NCI-H1092 (cell line): ENCODE data around the gene TMPRSS2.

Experiments used
- DNase-seq: peaks from one replicate; lab custom pipeline; 2025; lab: John Stamatoyannopoulos, UW

TMPRSS2 gene

DNA sequence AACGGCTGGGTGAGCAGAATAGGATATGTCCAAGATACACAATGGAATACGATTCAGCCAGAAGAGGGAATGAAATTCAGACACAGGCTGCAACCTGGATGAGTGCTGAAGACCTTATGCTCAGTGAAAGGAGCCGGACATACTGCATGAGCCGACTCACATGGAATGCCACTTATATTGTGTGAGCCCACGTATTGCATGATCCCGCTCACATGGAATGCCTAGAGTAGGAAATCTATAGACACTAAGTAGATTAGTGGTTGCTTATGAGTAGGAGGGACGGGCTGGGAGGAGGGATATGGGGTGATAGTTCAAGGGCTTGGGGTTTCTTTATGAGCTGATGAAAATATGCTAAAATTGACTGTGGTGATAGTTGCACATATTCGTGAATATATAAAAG lies 26.8 kb downstream of the TMPRSS2 start:
- no peak for DNase-seq

DNA sequence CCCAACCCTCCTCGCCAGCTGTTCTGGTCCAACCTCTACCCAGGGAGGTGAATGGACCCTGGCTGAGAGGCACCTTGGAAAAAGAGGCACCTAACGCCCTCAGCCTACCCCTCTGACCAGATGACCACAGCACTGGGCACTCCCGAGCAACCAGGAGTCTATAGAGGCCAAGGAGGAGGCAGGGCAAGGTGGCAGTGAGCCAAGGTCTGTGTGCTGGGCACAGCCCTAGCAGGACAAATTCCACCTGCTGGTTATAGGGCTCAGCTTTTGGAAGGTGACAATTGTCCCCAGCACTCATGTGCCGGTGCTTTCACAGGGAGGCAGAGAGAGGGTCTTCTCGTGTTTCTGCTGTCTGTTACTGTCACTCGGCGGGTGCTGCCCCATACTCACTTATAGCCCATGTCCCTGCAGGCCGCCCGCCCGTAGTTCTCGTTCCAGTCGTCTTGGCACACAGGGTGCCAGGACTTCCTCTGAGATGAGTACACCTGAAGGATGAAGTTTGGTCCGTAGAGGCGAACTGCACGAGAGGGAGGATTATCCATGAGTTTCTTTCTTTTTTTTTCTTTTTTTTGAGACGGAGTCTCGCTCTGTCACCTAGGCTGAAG lies 27.8 kb downstream of the TMPRSS2 start:
- DNase-seq: no peak

DNA sequence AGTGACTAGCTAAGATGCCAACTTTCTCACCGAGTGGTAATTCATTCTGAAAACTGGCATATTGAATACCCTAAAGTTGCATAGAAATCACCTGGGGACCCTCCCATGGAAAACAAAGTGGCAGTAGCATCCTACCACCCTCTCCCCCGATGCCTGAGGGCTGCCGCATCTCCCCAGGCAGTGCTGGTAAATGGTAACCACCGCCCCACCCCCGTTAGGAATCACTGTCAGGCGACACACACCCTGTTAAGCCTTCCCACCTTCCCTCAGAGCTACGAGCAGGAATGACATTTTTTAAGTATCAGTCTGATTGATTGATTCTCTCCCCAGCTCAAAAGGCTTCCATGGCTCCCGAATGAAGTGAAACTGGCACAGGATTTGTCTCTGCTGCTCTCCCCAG lies 28.3 kb downstream of the TMPRSS2 start:
- DNase-seq: no peak

DNA sequence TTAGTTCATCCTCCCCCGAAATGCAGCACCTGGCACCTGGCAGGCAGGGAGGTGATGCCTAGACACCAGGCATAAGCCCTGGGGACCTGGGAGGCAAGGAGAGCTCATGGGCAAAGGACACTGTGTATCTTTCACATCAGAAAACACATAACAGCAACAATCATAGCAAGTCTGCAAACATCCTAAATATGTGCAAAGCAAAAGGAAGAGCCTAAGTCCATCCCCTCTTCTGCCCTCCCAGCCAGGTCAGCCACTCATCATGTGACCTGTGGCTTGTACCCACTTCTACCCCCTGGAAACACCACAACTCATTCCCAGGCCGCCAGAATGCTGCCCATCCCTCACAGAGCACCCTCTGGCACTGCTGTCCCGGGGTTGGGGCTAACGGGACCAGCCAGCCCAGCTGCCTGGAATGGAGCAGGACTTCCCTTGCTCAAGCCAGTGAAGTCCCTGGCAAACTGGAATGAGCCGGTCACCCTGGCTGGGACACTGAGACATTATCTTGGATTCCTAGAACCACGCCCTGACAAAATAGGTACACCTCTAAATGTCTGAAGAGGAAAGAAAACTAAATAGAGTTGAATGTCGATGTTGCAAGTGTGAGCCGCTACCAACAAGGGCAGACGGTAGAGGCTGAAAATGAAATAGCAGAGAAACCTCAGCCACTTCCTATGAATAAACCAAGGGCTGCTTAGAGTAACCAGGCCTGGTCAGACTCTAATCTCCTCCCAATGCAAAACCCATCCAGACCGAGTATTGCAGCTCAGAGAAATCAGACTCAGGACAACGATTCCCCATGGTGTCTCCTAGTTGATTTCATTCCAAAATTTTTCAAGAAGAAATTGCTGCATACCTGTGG lies 29.4 kb downstream of the TMPRSS2 start:
- DNase-seq: no peak

DNA sequence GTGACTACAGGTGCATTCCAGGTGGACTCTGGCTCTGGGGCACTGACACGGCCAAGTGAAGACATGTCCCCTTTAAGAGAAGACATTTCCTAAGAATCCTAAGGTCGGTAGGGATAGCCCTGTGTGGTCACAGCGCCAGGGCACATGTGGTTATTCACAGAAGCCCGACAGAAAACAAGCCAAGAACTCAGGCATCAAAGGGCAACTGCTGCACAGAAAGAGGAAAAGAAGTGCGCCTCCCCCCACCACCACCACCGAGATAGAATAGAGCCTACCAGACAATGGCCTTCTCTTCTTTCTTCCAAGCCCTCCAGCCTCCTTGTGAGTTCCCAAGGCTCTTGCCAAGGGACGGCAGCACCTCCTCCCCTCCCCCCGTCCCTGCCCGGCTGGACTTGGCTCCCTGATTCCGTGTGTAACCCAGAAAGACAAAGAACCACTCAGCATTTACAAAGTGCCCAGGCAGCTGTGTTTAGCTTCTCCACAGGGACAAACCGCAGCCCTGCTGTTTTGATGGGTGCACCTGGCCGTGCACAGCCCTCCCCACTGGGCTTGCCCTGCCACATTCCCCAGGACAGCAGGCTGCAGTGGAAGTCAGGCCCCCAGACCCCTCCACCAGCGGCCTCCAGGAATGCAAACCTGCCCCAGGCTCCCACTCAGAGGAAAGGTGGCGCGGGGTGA lies 30.2 kb downstream of the TMPRSS2 start:
- DNase-seq: no peak

DNA sequence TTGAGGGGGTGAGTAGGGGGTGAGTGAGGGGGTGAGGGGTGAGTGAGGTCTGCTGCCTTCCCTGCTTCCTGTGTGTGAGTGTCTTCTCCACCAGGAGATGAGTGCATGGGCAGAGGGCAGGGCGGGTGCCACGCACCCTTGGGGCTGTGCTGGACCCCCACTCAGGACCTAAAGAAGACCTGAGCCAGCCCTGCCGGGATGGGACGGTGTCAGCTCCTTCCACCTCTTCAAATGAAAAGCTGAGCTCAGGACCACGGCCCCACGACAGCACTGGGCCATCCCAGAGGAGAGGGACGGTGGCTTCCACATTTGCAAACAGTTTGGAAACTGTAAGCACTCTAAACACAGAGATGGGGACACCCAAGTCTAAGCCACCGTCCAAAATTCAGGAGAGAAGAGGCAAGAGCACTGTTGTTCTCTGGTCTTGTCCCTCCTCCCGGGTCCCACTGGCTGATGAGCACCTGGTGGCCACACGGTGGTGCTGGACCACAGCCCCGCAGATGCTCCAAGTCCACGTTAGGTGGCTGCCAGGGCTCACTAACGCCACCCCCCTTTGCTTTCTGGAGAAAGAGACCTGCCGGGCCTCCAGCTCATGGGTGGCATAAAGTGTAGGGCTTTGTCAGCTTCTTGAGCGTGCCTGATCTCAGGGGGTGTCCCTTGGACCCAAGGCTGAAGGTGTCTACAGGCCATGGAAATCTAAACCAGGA lies 32.1 kb downstream of the TMPRSS2 start:
- no peak for DNase-seq

DNA sequence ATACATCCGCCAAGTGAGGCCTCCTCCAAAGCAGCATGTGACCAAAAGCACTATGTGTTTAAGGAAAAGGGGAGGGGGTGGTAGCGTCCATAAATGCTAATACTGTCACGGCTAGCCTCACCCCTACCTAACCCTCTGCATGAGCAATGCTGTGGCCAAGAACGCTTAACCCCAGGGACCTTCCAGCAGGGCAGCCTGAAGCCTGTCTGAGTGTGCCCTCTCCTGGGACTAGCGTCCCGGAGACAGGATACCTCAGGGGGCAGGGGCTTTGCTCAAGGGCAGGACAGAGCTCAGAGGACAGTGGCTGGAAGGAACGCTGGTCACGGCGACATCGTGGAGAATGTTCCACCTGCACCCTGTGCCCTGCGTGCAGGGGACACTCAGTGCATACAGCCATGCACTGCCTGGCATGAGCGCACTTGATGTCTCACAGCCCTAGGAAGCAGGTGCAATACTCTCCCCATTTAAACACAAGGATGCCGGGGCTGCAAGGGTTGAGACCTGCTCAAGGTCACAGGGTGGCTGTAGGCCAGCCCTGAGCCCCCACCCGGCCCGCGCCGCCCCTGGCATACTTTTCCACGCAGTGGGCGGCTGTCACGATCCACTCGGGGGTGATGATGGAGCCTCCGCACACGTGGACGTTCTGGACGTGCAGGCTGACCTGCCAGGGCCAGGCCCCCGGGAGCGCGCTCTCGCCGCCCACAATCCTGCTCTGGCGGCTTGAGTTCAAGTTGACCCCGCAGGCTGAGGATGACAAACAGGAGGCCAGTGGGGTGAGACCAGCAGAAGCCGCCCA lies 35.0 kb downstream of the TMPRSS2 start:
- DNase-seq: no peak

DNA sequence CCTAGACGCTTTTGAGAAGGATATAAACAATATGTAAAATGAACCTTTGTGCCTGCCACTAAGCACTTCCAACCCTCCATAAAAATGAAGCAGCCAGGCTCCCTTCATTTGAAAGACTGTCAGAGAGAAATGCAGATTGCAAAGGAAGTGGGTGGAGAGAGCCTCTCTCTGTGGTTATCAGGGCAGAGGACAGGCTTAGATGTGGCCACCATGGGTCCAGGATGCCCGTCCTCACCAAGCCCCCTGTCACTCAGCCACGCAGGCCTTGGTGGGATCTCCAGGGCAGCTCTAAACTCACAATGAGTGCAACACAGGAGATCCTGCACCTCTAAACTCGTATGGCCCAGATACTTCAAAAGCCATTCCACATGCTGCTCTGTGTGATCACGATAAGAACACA lies 37.9 kb downstream of the TMPRSS2 start:
- DNase-seq: no peak

DNA sequence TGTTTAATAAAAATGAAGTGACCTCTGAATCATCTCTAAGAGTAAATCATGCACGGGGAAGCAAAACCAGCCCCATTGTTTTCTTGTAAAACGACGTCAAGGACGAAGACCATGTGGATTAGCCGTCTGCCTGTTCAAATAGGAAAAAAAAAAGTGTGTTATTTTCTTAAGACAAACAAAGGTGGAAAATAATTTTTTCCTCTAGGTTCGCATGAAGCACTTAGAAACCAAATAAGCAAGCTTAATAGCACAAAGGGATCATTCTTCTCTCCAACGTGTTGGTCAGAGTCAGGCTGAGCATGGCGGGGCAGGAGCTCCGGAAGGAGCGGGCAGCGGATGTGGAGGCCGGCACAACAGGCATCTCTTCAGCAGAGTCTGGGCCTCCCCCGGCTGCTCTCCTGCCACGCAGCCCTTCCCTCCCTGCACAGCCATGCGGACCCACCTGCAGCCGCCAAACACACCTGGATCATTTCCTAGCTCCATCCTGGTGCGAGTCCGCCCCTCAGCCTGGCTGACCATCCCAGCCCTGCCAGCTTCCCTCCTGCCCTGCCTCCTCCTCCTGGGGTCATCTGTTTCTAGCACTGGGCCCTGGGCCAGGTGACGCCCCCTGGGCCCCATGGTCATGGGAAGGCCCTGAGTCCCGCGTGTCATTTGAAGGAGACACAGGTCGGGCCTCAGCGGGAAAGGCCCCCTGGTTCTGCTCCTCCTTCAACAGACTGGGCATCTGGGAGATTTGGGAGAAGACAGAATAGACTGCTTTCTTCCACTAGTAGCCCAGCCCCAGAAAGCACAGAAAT lies 41.7 kb downstream of the TMPRSS2 start:
- DNase-seq: no peak

DNA sequence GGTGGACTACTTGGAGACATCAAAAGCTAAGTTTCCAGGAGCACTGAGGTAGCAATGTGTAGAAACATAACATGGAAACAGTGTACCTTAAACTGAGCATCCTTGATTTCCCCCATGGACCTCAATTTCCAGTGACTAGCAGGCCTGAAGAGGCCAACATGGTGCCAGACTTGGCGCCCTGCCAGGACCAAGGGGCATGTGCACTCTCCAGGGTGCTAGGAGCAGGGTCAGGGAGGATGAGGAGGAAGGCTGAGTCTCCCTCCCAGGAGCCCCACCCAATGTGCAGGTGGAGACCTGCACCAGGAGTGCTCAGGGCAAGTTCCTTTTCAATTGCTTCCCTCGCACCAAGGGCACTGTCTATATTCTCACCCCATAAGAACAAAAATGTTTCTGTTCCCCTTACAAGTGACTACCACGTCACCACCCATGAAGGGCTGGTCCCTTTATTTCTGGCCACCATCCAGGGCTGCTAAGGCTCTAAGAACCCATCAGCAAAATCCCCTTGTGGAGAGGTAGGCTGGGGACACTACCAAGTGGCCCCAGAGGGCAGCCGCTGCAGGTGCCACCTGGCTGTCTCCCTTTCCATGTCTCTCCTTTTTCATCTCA lies 42.7 kb downstream of the TMPRSS2 start:
- DNase-seq: no peak

DNA sequence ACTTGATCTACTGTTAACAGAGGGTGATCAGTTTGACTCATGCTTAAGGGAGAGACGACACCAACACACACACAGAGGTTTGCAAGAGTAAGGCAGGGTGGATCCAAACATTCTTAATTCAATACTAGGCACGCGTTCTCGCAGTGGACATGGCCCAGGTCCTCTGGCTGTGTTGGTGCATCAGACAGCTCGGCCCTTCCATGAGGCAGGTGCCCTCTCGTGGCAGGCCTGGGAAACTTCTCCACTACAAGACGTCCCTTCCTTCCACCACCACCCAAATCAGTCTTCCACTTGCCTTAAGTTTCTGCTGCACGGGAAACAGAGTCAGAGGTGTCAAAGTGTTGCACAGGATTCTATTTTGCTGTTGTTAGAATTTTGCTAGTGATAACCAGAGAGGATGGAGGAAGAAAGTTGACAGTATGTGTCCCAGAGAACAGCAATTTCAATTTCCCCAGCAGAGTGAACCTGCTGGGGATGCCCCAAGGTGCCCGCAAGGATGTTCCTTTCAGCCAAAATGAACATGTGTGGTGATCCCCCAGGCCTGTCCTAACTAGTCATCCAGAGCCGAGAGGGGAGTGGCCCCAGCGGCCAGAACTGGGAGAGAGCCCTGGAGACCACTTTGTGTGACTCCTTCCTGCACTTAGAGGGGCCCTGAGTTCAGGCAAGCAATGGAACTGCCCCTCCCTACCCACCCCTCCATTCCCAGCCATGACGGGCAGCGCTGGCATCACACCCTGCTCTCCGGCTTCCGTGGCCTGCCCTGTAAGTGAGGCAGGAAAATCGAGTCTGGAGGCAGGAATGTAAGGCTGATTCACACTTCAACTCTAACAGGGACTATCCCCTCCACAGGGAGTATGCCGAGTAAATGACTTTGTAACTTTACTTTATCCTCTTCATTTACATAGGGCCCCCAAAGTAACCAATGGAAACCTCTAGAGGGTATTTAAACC lies 47.1 kb downstream of the TMPRSS2 start:
- peak; percentile 64 for DNase-seq

DNA sequence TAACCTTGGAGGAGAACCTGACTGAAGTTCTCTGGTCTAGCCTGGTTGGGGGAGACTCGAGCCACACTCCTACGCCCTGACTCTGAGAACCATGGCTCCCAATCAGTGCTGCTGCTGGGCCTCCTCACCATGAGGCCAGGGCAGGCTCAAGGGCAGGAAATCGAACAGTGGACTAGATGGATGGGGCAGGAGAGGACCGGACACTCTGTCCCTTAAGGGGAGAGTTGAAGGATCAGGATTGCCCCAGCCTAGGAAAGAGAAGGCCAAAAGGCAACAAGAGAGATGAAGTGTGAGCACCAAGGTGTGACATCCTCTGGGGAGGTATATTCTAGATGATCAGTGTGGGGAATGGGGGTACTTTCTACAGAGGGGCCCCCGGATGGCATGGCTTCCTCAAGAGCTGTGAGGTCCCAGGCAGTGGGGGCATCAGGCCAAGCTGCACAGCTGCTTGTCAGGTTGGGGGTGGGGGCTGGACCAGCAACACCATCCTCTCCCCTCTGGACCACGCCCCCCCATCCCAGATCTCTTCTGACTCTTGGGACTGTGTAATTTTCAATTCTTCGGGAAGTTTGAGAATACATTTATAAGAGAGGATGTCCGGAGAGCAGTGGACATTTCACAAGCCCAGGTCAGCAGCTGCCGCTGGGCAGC lies 47.9 kb downstream of the TMPRSS2 start:
- DNase-seq: no peak

DNA sequence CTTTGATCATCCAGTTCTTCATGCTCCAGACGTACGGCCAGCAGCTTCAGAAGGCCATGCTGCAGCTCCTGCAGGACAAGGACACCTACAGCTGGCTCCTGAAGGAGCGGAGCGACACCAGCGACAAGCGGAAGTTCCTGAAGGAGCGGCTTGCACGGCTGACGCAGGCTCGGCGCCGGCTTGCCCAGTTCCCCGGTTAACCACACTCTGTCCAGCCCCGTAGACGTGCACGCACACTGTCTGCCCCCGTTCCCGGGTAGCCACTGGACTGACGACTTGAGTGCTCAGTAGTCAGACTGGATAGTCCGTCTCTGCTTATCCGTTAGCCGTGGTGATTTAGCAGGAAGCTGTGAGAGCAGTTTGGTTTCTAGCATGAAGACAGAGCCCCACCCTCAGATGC lies 49.4 kb downstream of the TMPRSS2 start:
- DNase-seq: no peak

DNA sequence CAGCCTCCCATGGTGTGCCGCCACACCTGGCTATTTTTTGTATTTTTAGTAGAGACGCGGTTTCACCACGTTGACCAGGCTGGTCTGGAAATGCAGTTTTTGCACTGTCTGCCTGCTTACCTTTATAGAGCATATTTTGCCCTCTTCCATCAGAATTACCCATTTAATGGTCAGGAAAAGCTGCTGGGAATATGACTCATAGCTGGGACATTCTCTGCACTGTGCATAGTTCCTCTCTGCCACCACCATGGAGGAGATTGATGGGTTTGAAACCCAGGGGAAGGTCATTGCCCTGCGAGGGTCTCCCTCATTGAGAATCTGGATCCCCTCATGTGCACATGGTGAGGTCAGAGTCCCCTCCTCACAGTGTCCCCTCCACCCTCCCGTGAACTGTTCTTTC lies 49.8 kb downstream of the TMPRSS2 start:
- DNase-seq: no peak

DNA sequence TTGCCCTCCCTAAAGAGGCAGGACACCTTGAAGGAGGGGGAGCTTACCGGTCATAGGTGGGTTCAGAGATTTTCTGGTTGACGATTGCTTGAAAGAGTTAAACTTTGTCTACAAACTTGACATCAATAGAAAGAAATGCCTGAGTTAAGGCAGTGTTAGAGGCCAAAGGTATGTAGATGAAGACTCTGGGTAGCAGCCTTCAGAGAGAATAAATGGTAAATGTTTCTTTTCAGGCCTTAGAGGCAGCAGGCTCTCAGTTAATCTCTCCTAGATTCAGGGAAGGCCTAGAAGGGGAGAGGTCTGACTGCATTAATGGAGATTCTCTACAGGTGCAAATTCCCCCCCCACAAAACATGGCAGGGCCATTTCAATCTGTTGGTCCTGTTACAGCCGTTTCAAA lies 54.2 kb downstream of the TMPRSS2 start:
- DNase-seq: no peak

DNA sequence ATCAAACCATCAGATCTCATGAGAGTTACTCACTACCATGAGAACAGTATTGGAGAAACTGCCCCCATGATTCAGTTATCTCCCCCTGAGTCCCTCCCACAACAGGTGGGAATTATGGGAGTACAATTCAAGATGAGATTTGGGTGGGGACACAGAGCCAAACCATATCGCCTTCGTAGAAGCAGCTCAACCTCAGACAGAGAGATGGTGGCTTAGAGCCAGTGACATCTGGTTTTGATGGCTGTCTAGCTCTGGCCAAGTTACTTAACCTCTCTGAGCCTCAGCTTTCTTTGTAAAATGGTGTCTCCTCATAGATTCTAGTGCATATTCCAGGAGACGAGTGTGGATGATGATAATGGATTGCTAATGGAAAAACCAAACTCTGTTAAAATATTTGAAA lies 54.8 kb downstream of the TMPRSS2 start:
- DNase-seq: no peak

DNA sequence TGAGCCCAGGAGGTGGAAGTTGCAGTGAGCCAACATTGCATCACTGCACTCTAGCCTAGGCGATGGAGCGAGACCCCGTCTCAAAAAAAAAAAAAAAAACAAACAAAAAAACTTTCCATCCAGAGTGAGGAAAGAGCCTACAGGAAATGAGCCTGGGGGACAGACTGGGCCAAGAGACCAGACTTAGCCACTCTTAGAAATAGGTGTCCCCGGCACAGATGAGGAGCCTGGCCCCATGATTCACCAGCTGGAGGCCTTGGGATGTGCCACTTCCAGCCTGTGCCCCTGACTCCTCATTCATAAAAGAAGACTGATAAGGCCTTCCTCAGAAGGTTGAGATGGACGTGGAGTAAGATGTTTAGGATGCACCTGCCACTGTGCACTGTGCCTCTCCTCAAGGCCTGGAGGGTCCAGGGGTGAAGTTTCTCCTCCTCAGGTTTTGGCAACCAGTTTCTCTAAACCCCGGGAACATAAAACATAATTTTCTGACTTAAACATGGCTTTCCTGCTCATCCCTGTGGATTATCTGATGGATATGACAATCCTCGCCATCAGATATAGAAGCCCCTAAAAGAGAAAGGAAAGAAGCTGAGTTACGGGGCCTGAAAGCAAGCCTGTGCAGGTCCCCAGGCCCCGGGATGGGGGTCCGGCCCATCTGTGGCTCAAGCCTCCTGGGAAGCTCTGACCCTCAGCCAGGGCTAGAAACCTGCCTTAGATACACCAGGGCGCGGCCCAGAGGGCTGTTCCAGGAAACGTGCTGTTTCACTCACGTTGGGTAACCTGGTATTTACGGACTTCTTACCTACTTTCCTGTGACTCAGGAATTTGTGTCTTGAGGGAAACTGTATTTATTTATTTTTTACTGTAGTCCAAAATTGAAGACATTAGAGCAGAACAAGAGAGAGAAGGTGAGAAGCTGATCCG lies 55.9 kb downstream of the TMPRSS2 start:
- no peak for DNase-seq

DNA sequence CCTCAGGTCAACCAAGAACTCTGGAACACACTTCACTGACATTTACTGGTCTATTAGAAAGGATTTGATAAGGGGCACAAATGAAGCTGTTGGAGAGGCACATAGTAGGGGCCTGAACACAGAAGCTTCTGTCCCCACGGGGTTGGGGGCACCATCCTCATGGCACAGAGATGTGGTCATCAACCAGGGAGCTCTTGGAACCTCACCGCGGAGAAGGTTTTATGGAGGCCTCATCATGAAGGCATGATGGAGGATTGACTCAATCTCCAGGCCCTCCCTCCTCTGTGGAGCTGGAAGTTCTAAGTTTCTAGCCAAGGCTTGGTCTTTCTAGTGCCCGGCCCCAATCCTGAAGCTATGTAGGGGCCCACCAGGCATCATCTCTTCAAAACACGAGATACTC lies 58.3 kb downstream of the TMPRSS2 start:
- DNase-seq: no peak
